NCI-H128 (cell line): ENCODE results near the gene SMIM38.

ENCODE experiments used
- DNase-seq: peaks from one replicate; lab custom pipeline; 2025; ENCODE audit not compliant: unreplicated experiment; lab: John Stamatoyannopoulos, UW

The SMIM38 gene

GRCh38 chr11:69174841-69175240 lies 19.1 kb downstream of the SMIM38 start:
- DNase-seq = no peak

- no peak for DNase-seq
These were observed 23.2 kb downstream of the SMIM38 start for GRCh38 chr11:69178819-69179482.

GRCh38 chr11:69180226-69180625 lies 24.5 kb downstream of the SMIM38 start:
- no peak for DNase-seq

- no peak for DNase-seq
These were observed 25.0 kb downstream of the SMIM38 start for GRCh38 chr11:69180726-69181125.

- no peak for DNase-seq
These were observed 27.9 kb downstream of the SMIM38 start for GRCh38 chr11:69183613-69184012.

- no peak for DNase-seq
These were observed 30.9 kb downstream of the SMIM38 start for GRCh38 chr11:69186316-69187260.

GRCh38 chr11:69187540-69188065 lies 31.9 kb downstream of the SMIM38 start:
- DNase-seq = no peak

- DNase-seq = no peak
These were observed 33.3 kb downstream of the SMIM38 start for GRCh38 chr11:69189059-69189458.

- DNase-seq = no peak
These were observed 35.2 kb downstream of the SMIM38 start for GRCh38 chr11:69190796-69191536.

GRCh38 chr11:69192301-69192721 lies 36.6 kb downstream of the SMIM38 start:
- no peak for DNase-seq

- no peak for DNase-seq
These were observed 37.4 kb downstream of the SMIM38 start for GRCh38 chr11:69193151-69193550.

- DNase-seq = no peak
These were observed 37.9 kb downstream of the SMIM38 start for GRCh38 chr11:69193629-69194028.

- no peak for DNase-seq
These were observed 38.7 kb downstream of the SMIM38 start for GRCh38 chr11:69194396-69194795.

- DNase-seq = no peak
These were observed 39.2 kb downstream of the SMIM38 start for GRCh38 chr11:69194956-69195355.

GRCh38 chr11:69195824-69196782 lies 40.4 kb downstream of the SMIM38 start:
- DNase-seq = no peak

- DNase-seq = no peak
These were observed 41.0 kb downstream of the SMIM38 start for GRCh38 chr11:69196783-69197169.

GRCh38 chr11:69198891-69199582 lies 43.3 kb downstream of the SMIM38 start:
- no peak for DNase-seq

- no peak for DNase-seq
These were observed 44.0 kb downstream of the SMIM38 start for GRCh38 chr11:69199583-69200315.
